HG02610 (cell line): ENCODE results near the gene CTIF.

ENCODE experiments used
- ATAC-seq: cut with Tn5 transposase; IDR thresholded peaks from one replicate; pipeline ENCODE4 v1.9.1; 2021; ENCODE audit warnings: mild to moderate bottlenecking, moderate library complexity; ENCODE audit not compliant: unreplicated experiment

CTIF gene

DNA sequence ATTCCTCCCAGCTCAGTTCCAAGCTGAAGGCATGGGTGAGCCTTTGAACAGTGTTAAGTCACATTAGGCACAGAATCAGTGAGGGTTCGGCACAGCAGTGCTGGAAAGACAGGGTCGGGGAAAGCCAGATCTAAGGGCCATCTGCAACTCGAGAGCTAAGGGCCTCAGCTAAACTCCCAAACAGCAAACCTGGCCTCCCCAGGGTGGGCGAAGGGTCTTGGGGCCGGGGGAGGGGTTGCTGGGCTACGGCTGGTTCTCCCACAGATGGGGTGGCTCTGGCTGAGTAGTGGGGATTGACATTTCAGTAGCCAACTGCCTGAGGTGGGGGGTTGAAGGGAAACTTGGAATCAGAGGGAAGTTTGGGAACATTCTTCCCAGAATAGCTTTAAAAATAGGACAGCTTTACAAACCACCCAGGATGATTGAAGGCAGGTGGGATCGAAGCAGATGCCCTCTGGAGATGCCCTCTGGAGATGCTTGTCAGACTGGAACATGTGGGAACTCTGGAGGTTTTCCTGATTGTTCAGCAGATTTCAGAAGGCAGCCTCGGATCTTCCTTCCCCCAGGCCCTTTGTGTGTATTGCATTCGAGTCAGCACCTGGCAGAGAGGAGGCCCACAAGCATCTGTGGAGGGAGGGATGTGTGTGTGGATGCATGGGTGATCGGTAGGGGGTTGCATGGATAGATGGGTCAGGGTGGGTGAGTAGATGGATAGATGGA, 255.6 kb downstream of the CTIF start:
- no peak for ATAC-seq

DNA sequence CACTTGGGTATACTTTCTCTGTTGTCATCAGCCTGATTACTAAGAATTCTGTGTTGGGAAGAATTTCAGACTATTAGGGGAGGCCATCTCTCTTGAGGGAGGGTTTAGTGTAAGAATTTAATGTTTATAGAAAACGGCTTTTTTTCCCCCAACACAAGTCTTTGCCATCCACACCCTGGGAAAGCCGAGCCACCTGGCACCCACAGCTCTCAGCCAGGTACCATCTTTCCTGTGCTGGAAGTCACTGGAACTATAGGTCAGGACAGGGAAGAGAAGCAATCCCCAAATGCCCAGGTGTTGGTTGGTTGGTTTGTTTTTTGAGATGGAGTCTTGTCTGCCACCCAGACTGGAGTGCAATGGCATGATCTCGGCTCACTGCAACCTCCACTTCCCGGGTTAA, 256.9 kb downstream of the CTIF start:
- no peak for ATAC-seq

DNA sequence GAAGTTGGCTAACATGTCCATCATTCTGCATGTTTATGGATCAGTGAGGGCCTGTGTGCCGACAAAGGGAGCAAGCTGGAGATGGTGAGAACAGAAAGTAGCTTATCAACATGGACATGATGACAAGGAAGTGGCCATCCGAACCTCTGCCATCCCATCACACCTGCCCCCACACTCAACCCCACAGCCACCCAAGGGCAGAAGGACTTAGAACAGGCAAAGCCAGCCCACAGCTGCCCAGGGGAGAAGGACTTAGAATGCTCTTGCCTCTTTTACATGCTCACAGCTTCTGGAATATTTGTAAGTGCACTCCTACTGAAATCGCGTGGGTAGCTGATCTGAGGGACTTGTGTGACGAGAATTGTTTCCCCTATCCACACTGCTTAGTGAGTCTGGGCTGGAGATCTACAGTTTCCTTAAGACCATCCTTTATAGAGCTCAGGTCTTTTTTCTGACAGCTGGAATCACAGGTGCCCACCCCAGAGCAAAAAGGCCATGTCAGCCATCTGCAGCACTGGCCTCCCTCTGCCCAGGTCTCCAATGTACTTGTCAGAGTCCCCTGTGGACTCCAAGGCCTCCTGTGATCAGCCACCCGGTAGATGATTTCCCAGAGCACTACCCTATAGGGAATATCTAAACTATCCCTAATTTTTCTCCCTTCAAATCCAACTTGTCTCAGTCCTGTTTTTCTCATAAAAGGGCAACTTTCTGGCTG, 257.8 kb downstream of the CTIF start:
- no peak for ATAC-seq

DNA sequence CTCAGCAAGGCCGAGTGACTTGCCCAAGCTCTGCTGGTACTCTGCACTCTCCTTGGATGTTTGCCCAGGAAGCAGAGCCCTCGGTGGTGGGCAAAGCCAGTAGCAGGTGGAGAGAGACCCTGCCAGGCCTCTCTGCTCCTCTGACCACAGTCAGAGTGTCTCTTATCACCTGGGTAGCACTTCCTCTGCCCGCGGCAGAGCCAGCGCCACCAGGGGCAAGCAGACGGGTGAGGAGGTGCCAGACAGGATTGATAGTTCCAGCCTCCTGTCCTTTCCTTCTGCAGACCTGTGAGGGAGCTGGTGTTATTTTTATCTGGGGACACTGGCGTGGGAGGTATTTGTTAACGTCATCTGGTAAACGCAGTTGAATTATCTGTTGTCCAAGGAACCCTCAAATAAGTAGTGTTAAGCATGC, 259.0 kb downstream of the CTIF start:
- no peak for ATAC-seq

DNA sequence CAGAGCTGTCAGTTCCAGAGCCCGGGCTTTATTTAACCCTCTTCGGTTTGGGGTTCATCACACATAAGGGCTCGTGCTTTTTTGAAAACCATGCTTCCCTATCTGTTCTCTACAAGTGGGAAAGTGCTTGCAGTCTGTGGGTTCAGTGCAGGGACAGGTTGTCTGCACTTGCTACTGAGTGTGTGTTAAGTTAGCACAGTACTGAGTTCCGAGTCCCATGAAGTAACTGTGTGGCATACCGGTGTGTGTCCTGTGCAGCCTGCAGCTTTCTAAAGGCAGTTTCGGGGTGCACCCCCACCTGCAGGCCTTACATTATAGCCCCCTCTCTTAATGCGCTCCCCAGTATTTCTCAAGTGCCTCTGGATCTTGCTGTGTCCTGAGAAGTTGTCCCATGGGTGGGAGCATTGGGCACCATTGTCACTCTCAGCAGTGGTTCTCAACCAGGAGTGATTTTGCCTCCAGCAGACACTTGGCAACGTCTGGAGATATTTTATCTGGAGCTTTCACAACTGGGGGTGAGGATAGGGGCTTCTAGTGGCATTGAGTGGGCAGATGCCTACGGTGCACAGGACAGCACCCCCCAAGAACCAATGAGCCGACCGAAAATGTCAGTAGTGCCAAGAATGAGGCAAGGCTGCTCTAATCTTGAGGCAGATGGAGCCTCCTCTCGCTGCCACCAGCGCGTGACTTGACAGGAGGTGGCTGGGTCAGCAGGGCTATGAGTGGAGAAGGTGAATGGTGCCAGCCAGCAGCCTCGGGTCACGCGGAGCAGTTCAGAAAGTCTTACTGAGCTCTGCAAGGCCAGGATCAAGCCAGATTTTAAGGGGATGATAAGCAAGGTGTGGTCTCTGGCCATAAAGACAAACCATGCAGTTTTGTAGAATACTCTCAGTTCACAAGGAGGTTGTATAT, 259.8 kb downstream of the CTIF start:
- ATAC-seq: no peak

DNA sequence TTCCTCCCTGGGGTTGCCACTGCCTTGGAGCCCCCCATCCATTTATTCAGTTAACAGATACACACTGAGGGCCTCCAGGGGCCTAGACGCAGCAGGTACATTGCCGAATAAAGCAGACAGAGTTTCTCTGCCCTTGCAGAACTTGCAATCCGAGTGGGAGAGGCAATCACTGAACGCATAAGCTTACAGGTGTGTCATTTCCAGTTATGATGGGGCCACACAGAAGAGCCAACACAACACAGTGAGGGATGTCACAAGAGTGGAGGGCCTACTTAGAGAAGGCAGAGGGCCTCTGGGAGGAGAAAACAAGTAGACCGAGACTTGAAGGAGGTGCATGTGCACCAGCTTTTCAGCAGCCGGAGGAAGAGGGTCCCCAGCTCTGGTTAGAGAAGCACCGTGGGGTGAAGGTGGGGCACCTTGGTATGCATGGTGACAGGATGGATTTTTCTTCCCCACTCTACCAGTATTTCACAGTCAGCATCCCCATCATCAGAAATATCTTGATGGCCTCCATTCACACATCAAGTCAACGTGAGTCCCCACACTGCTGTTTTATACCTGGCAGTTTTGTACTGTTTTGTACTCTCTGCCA, 261.0 kb downstream of the CTIF start:
- no peak for ATAC-seq

DNA sequence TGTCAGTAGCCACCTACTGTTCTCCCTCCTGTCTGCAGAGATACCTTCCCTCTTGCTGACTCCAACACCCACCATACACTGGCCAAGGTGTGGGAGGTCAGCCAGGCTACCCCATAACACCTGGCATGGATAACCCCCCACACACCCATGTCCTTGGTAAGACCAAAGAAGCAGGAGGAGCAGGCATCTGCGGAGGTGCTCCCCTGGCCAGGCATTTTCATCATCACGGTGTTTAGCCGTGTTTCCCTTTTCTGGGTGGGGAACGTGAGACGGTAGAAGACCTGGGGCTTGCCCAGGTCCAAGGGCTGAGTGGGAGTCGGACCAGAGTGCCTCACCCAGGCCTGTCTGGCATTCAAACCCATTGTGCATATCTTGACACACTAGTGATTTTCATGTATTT, 261.6 kb downstream of the CTIF start:
- no peak for ATAC-seq

DNA sequence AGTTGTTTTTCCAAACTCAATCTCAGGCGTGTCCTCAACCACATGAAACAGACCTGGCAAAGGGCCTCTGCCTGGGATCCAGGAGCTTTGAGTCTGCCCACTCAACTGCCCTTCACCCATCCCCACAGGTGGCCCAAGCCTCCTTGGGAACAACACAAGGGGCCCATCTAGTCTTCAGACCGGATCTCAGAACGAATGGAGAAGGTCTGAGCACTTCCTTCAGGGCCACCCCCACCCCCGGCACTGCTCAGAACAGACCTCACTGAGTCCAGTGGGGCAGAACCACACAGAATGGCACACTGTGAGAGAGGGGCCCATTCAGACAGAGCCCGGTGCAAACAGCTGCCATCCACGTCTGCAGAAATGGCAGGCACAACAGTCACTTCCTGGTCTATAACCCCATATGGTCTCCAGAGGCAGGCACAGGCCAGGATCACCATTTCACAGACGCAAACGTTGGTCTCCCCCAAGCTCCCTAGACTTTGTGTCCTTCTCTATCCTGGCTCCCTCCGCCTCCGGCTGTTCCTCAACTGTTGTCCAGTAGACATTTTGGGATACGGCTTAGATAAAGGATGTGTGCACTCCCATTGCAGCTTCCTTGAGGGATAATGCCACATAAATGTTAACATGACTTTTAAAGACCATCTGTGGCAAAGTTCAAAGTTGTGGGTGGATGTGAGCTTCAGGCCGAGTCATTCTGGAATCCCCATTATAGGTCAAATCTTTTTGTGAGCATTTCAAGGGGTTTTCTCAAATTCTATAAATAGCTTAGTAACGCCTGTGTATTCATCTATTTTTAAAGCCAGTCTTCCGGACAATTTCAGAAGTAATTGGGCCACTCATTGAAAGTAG, 262.3 kb downstream of the CTIF start:
- peak; percentile 61 for ATAC-seq

DNA sequence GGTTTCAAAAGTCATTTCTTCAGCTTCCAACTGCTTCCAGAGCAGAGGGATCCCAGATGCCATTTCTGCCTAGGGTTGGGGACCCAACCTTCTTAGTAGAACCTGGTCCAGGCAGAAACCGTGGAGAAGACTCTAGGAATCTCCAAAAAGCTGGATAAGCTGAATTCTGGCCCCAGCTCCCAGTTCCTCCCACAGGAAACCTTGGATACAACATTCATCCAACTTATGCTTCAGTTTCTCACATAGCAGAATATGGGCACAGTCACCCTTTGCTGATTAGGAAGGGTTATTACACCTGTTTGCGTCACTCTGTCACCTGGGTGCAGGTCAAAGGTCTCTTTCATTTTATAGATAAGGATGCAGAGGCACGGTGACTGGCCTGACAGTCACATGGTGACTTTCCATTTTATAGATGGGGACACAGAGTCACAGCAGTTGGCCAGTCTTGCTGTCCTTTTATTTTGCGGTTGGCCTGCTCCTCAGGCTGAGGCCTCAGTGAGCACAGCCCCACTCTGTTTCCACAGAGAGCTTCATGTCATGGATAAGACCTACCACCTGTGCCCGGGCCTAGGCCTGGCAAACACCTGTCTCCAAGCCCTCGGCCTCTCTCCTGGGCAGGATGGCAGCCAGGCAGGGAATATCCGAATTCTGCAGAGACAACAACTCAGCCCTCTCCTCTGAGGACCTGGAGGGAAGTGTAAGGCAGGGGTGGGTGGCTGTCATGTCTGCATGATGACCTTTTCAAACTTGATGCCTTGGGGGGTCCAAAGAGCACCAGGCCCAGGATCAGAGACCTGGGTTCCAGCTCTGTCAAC, 263.1 kb downstream of the CTIF start:
- ATAC-seq: no peak

DNA sequence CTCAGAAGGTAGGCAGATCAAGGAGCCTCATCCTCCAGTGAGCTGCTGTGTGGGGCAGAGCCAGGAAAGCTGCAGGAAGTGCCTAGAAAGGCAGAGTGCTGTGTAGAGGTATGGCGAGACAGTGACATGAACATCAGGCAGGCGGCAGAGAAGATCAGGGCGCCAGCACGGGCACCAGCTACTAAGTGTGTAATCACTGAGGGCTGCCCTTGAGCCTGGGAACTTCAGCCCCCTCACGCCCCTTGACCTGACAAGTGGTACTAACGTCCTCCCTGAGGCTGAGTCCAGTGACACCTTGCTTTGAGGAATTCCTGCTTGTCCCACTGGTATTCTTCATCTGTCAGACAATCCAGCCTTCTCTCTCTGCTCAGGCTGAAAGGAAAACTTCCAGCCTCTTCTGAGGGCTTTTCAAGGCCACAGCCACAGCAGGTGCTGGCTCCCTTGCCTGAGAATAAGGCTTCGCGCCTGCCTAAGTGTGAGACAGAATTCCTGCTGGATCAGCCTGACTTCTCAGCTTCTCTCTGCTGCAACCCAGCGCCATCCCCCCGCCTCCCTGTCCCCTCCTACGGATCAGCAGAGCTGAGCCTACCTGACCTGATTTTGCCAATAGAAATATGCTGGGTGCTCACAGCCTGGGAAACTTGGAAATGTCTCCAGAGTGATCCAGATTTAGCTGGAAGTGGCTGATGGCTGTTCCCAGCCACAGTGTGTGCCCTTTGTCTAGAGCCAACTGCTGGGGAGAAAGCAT, 263.9 kb downstream of the CTIF start:
- ATAC-seq: no peak

DNA sequence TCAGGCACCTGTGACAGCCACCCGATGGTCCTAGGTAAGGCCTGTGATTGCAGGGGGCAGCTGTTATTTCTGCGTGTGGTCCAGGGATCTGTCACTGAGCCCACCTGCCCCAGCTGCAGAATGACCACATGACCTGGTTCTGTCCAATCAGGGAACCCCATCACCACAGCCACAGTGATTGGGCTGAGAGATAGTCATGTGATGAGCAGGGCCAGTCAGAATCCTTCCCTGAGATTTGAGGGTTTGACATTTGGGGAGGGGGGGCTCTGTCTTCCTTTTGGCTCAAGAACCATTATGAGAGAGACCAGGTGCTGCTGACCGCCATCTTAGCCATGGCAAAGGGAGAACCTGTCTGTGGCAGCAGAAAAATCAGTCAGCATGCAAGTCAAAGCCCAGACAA, 264.7 kb downstream of the CTIF start:
- no peak for ATAC-seq

DNA sequence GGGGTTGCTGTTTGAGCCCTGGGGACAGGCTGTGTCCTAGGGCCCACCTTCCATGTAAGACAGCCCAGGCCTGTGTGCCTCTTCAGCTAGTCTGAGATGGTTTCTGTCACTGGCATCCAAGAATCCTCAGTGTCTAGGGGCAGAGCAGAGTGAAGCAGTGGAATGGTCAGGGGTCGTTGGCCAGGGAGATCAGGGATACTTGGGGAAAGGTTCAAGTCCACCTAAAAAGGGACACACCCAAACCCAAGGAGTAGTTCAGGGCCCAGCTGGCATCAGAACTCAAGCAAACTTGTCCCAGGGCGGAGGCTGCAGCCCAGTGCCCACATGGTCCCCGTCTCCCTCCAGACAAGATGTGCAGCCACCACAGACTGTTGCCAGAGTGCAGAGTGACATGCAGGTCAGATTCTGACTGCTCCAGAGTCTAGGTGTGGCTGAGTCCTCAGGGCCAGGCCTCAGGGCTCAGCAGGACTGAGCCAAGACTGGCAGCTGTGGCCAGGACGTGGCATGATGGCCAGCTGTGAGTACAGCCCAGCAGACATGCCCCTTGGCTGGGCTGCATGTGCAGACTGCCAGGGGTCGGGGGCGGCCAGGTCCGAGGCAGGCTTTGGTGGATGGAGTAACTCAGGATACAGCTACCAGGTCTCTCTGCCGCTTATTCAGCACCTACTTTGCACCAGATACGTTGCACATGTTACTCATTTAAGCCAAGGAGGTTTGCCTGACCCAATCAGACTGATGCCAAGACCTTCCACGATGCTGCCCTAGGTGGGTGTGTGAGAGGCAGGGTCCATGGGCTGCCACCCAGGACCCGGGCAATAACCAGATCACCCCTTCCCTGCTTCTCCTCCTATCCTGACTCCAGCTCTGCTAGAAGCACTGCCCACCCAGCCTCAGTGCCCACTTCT, 265.4 kb downstream of the CTIF start:
- no peak for ATAC-seq

DNA sequence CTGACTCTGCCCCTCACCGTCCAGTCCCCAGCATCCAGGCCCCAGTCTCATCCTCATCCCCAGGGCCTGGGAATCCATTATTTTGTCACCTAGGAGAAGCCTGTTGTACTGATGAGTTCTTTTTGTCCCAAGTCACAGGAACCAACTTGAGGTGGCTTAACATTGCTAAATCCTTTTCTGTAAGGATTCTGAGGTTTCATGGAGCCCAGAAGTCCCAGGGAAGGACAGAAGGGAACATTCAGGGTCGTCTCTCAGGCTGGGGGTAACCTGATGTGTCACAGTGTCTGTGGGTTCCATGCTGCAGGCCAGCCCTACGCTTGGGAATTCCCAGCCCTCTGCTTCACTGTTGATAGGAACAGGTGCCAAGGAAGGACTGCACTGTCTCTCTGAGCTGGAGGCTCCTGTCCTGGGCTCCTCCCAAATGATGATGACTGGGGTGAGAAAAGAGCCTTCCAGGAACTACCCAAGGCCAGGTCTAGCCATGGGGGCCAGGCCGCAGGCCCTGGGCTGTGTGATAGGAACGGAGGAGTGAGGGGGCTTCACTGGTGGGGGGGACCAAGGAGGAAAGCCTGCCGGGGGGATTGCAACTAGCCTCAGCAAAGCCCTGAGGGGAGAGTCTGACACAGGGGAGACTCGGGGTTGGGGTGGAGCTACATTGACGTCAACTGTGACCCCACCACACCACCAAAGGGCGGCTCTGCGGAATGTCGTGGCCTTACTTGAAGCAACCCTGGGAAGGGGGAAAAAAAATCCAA, 266.2 kb downstream of the CTIF start:
- ATAC-seq: no peak

DNA sequence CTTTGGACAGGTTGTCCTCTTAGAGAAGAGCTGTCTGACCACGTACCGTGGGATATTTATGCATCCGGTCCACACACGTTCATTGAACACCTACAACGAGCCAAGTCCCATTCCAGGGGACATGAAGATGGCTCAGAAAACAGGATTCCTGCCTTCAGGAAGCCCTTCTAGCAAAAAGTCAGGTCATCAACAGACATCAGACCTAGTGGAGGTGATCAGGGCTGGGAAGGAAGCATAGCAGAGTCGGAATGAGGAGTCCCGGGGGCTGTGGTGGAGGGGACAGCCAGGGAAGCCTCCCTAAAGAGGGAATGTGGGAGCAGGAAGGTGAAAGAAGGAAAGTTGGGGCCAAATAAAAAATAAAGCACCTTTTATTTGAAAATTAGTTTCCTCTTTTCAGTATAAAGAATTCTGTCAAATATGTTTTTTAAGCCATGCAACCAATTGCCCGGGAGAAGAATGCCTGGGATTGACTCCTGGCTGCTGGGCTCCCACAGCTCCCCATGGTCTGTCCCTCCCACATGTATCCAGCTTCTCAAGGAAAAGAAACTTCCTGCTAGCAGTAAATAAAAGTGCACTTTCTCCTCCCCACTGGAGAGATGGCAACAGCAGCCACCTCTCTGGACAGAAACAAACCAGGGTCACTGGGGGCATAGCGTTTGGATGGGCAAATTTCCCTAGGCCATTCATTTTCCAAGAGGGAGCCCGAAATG, 267.1 kb downstream of the CTIF start:
- ATAC-seq: no peak

DNA sequence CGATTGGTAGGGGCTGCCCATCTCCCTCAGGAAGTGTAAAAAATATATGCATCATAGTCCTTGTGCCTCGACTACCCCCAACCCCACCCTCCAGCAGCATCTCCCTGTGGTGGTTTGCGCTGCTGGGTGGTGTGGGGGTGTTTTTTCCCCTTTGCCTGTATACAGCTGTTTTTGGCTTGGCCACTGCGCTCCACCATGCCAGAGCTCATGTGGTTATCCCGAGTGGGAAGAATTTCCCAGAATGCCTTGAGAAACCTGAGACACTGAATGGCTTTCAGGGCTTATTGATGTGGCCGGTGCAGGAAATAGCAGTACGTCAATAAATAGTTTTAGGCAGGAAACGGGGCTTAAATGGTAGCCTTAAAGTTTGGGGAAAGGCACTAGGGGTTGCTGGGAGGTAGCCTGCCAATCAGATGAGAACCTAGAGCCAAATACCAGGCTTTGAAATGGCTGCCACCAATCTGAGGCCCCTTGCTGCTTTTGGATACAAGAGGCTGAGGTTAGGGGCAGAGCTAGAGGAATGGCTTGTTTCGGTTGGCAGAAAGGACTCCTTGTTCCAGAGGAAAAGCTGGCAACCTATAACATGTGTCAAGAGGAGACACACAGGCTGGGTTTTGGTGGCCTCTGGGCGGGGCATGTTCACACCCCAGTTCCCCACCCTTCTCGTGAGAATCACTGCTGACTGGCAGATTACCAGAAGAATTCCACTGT, 267.9 kb downstream of the CTIF start:
- ATAC-seq: no peak

DNA sequence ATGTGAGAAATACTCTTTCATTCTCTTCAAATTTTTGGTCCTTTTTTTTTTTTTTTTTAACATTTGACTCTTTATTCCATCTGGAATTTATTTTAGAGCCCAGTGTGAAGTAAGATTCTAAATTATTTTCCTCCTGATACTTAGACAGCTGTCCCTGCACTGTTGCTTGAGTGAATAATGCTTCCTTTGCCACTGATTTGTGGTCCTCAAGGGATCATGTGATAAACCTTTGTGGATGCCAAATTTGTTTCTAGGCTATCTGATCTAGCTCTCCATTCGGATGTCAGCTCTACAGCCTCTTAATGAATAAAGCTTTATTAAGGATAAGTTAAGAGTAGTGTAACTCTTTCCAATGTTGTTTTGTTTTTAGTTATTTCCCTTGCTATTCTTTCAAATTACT, 269.6 kb downstream of the CTIF start:
- ATAC-seq: no peak
